Right lobe of liver (tissue), 4 donors: Measurements from ENCODE around the gene MED10.

Experiments used
- POLR2A ChIP-seq: fragments of 450-650 bp; IDR thresholded peaks from one replicate; pipeline ENCODE4 v1.6.1; 2017; ENCODE audit warnings: antibody characterized with exemption, mild to moderate bottlenecking
- TF ChIP-seq, protein P1 (sequence below), 4 donors: fragments of 200-600 bp in 3 of 4; fragments of 450-650 bp in 1 of 4; IDR thresholded peaks; one replicate each; pipeline versions ENCODE4 v1.5.1 to v1.8.0; 2016 to 2022; ENCODE audit warnings: antibody characterized with exemption in 4 of 4, mild to moderate bottlenecking in 2 of 4
- donor health status: DM: no; HTN: no; CAD: no.
- donor health status: DM: no; HTN: no; CAD: no.
- donor health status: DM: no; HTN: yes; CAD: no.

DNA sequence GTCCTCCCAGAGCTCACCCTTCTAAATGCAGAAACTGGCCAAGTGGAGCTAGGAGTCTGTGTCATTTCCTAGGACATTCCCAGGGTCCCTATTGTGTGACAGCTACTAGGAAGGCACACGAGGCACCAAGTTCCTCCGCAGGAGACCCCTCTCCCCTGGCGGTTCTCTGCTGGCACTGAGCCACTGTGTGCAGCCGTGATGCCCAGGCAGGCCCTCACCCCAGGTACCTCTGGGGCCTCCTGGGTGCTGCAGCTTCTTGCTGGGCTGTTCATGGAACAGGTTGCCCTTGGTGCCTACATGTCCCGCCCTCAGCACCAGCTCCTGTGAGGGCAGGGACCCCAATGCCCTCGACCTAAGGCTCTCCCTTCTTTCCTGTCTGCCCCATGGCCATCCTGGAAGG lies 23.1 kb downstream of the MED10 start:
- TF ChIP-seq, protein P1, sequence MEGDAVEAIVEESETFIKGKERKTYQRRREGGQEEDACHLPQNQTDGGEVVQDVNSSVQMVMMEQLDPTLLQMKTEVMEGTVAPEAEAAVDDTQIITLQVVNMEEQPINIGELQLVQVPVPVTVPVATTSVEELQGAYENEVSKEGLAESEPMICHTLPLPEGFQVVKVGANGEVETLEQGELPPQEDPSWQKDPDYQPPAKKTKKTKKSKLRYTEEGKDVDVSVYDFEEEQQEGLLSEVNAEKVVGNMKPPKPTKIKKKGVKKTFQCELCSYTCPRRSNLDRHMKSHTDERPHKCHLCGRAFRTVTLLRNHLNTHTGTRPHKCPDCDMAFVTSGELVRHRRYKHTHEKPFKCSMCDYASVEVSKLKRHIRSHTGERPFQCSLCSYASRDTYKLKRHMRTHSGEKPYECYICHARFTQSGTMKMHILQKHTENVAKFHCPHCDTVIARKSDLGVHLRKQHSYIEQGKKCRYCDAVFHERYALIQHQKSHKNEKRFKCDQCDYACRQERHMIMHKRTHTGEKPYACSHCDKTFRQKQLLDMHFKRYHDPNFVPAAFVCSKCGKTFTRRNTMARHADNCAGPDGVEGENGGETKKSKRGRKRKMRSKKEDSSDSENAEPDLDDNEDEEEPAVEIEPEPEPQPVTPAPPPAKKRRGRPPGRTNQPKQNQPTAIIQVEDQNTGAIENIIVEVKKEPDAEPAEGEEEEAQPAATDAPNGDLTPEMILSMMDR (IDR thresholded peaks at IDR 0.05), result no peak
- no peak for TF ChIP-seq POLR2A
